ENCODE measurements around the gene USP12.

USP12 gene

GRCh38 chr13:27037171-27037570 is 134.4 kb downstream of the USP12 start:
- Histone ChIP-seq H3K27ac (no peak overlapping the region), H3K4me3 (IDR thresholded peaks at IDR 0.05; ENCODE audit: insufficient read depth, low read depth, low read length) (no peak overlapping the region), H3K79me2 (ENCODE audit: insufficient read depth, low read depth) (no peaks in the 10 kb centered on the region), H3K36me3 (ENCODE audit: insufficient read depth) (no peaks in the 10 kb centered on the region), H2AFZ (ENCODE audit: low read depth) (no peak overlapping the region), H3K27me3 (ENCODE audit: insufficient read depth, low read depth) (no peaks in the 10 kb centered on the region), H3K4me2 (no peak overlapping the region), H4K20me1 (ENCODE audit: insufficient read depth) (no peaks in the 10 kb centered on the region), H3K9ac (no peak overlapping the region), H3K4me1 (ENCODE audit: low read depth, poor library complexity, severe bottlenecking) (no peaks in the 10 kb centered on the region)
- no peak for TF ChIP-seq CTCF (conservative IDR thresholded peaks at IDR 0.05; ENCODE audit: low read depth, low read length)

- no peak for TF ChIP-seq CTCF (conservative IDR thresholded peaks at IDR 0.05; ENCODE audit: low read depth, low read length)
- Histone ChIP-seq H3K79me2 (ENCODE audit: insufficient read depth, low read depth) (no peaks in the 10 kb centered on the region), H3K4me1 (ENCODE audit: low read depth, poor library complexity, severe bottlenecking) (no peaks in the 10 kb centered on the region), H2AFZ (ENCODE audit: low read depth) (no peak overlapping the region), H3K9ac (no peak overlapping the region), H4K20me1 (ENCODE audit: insufficient read depth) (no peaks in the 10 kb centered on the region), H3K4me3 (IDR thresholded peaks at IDR 0.05; ENCODE audit: insufficient read depth, low read depth, low read length) (no peak overlapping the region), H3K36me3 (ENCODE audit: insufficient read depth) (no peaks in the 10 kb centered on the region), H3K27me3 (ENCODE audit: insufficient read depth, low read depth) (no peaks in the 10 kb centered on the region), H3K4me2 (no peak overlapping the region), H3K27ac (no peak overlapping the region)
These were observed 135.2 kb downstream of the USP12 start for GRCh38 chr13:27036236-27036981.

GRCh38 chr13:27035892-27036235 is 135.7 kb downstream of the USP12 start:
- no peaks in the 10 kb centered on the region for H3K27me3 ChIP-seq (ENCODE audit: insufficient read depth, low read depth)
- H3K27ac ChIP-seq = no peak overlapping the region
- no peaks in the 10 kb centered on the region for H3K4me1 ChIP-seq (ENCODE audit: low read depth, poor library complexity, severe bottlenecking)
- no peaks in the 10 kb centered on the region for H4K20me1 ChIP-seq (ENCODE audit: insufficient read depth)
- H3K4me2 ChIP-seq = no peak overlapping the region
- no peaks in the 10 kb centered on the region for H3K79me2 ChIP-seq (ENCODE audit: insufficient read depth, low read depth)
- H3K4me3 ChIP-seq (IDR thresholded peaks at IDR 0.05; ENCODE audit: insufficient read depth, low read depth, low read length) = no peak overlapping the region
- H3K36me3 ChIP-seq (ENCODE audit: insufficient read depth) = no peaks in the 10 kb centered on the region
- H3K9ac ChIP-seq = no peak overlapping the region
- no peak overlapping the region for H2AFZ ChIP-seq (ENCODE audit: low read depth)
- TF ChIP-seq CTCF (conservative IDR thresholded peaks at IDR 0.05; ENCODE audit: low read depth, low read length) = no peak

- no peaks in the 10 kb centered on the region for H3K79me2 ChIP-seq (ENCODE audit: insufficient read depth, low read depth)
- no peaks in the 10 kb centered on the region for H4K20me1 ChIP-seq (ENCODE audit: insufficient read depth)
- H2AFZ ChIP-seq (ENCODE audit: low read depth) = no peak overlapping the region
- H3K27ac ChIP-seq = no peak overlapping the region
- no peak overlapping the region for H3K4me3 ChIP-seq (IDR thresholded peaks at IDR 0.05; ENCODE audit: insufficient read depth, low read depth, low read length)
- H3K27me3 ChIP-seq (ENCODE audit: insufficient read depth, low read depth) = no peaks in the 10 kb centered on the region
- H3K4me1 ChIP-seq (ENCODE audit: low read depth, poor library complexity, severe bottlenecking) = no peaks in the 10 kb centered on the region
- no peaks in the 10 kb centered on the region for H3K36me3 ChIP-seq (ENCODE audit: insufficient read depth)
- H3K9ac ChIP-seq = no peak overlapping the region
- no peak for TF ChIP-seq CTCF (conservative IDR thresholded peaks at IDR 0.05; ENCODE audit: low read depth, low read length)
- no peak overlapping the region for H3K4me2 ChIP-seq
These were observed 136.9 kb downstream of the USP12 start for GRCh38 chr13:27034678-27035111.
